ENCODE measurements around the gene UPF1. TPM values are rescaled to one million over a fixed set of nuclear protein-coding genes. Genes with fewer than 3 reads are reported as not detected.
A peak's percentile ranks its signal among the peaks of the same experiment; 100 is the strongest.

The UPF1 gene
- total and polyA plus RNA-seq, 2 of the 13 experiments (the other 11 are each of a cell fraction or from before 2014, with no cell fraction given) = 16.9 to 41.8 TPM

GRCh38 chr19:18895038-18895823 is 63.5 kb downstream of the UPF1 start:
- DNase-seq (ENCODE audit: low spot score) = peak; percentile 79
- intact Hi-C loops (cut with micrococcal nuclease; ENCODE audit: unreplicated experiment) = loop anchor here (1.0 kb wide), 1 partner anchor 91 kb away; no protein-coding TSS in a partner anchor
- H3K27ac ChIP-seq (ENCODE audit: extremely low read length, insufficient read depth, low read length) = no peak overlapping the region
- FAIRE-seq = peak; percentile 39
- H3K4me3 ChIP-seq (replicated peaks in 1 of 3; ENCODE audit: insufficient read depth in 1 of 3, low read depth in 2 of 3, low read length in 3 of 3) = peak overlapping the region; percentile 46 to 75 (median 70); a peak in 5 of 6 replicates
- no peaks in the 10 kb centered on the region for H4K20me1 ChIP-seq (ENCODE audit: insufficient read depth, low read length)
- no peaks in the 10 kb centered on the region; a peak in 1 of 5 replicates for H3K27me3 ChIP-seq (ENCODE audit: control insufficient read depth in 1 of 2, insufficient read depth in 2 of 2, low read length in 2 of 2)
- in situ Hi-C loops (cut with HindIII; ENCODE audit: extremely low pct_ligation_motif_present, low pct_unique_long_range_greater_than_20kb) = loop anchor here (10.0 kb wide), 1 partner anchor 90 kb away; no protein-coding TSS in a partner anchor
- H3K9me3 ChIP-seq (ENCODE audit: low read length) = no peaks in the 10 kb centered on the region
- peaks cover 1 to 2% of the 10 kb centered on the region in 2 experiments; a peak in 2 of 5 replicates for H3K36me3 ChIP-seq (replicated peaks in 1 of 2; ENCODE audit: control insufficient read depth in 1 of 2, insufficient read depth in 2 of 2, low read length in 2 of 2)
- peak; percentile 91 for ATAC-seq
- ChIA-PET POLR2A (interaction anchor here (0.7 to 2.5 kb wide), 3 partner anchors 13 to 92 kb away, joined by 3 to 11 read pairs (median 7); partner anchors contain the start of genes COPE and DDX49), CTCF (ENCODE audit: low intra/inter-chr PET ratio, low total read pairs) (interaction anchor here (0.9 to 2.4 kb wide), 2 partner anchors 90 to 92 kb away, joined by 3 to 24 read pairs; no protein-coding TSS in a partner anchor)
- H3K4me2 ChIP-seq (ENCODE audit: low read depth, low read length) = peak overlapping the region; percentile 81
- H3K79me2 ChIP-seq (ENCODE audit: insufficient read depth, low read length) = no peaks in the 10 kb centered on the region
- 0% methylated on average over 7 of the region's 72 CpGs for WGBS (ENCODE audit: low lambda C conversion rate)
- no peak overlapping the region for H2AFZ ChIP-seq (ENCODE audit: low read length)
- no TSS peak for BruUV-seq (replicated peaks)
- peaks cover 23% of the 10 kb centered on the region for H3K4me1 ChIP-seq (ENCODE audit: insufficient read depth, low read length)
- peak overlapping the region; percentile 48 for H3K9ac ChIP-seq (ENCODE audit: insufficient read depth, low read depth, low read length)
- TF ChIP-seq ZNF441 (CRISPR knock-in tag; IDR thresholded peaks at IDR 0.05; ENCODE audit: borderline replicate concordance) (no peak), ZNF816 (CRISPR knock-in tag; IDR thresholded peaks at IDR 0.05; ENCODE audit: borderline replicate concordance) (no peak), SAP130 (CRISPR knock-in tag; IDR thresholded peaks at IDR 0.05; ENCODE audit: low read depth) (peak; percentile 78), HDAC1 (CRISPR knock-in tag; IDR thresholded peaks at IDR 0.05) (peak; percentile 70), PCBP2 (optimal IDR thresholded peaks at IDR 0.05; ENCODE audit: low read depth, low read length, poor library complexity, severe bottlenecking) (no peak), KLF16 (CRISPR knock-in tag; IDR thresholded peaks at IDR 0.05) (0 out of 4 replicates have a peak, but pooled peaks of 1 of the 2 experiments have one; percentile 50)
- TF ChIP-seq, protein P1, sequence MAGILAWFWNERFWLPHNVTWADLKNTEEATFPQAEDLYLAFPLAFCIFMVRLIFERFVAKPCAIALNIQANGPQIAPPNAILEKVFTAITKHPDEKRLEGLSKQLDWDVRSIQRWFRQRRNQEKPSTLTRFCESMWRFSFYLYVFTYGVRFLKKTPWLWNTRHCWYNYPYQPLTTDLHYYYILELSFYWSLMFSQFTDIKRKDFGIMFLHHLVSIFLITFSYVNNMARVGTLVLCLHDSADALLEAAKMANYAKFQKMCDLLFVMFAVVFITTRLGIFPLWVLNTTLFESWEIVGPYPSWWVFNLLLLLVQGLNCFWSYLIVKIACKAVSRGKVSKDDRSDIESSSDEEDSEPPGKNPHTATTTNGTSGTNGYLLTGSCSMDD (CRISPR knock-in tag; IDR thresholded peaks at IDR 0.05) = no peak
- TF ChIP-seq, protein P2, sequence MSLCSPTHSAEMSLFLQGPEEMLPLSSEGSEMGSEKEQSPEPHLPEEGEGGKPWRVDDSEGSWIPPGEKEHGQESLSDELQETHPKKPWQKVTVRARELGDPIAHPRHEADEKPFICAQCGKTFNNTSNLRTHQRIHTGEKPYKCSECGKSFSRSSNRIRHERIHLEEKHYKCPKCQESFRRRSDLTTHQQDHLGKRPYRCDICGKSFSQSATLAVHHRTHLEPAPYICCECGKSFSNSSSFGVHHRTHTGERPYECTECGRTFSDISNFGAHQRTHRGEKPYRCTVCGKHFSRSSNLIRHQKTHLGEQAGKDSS (CRISPR knock-in tag; IDR thresholded peaks at IDR 0.05; ENCODE audit: borderline replicate concordance, low read depth) = peak; percentile 73; the same call in 1 of the 2 replicates
- TF ChIP-seq, protein P3, sequence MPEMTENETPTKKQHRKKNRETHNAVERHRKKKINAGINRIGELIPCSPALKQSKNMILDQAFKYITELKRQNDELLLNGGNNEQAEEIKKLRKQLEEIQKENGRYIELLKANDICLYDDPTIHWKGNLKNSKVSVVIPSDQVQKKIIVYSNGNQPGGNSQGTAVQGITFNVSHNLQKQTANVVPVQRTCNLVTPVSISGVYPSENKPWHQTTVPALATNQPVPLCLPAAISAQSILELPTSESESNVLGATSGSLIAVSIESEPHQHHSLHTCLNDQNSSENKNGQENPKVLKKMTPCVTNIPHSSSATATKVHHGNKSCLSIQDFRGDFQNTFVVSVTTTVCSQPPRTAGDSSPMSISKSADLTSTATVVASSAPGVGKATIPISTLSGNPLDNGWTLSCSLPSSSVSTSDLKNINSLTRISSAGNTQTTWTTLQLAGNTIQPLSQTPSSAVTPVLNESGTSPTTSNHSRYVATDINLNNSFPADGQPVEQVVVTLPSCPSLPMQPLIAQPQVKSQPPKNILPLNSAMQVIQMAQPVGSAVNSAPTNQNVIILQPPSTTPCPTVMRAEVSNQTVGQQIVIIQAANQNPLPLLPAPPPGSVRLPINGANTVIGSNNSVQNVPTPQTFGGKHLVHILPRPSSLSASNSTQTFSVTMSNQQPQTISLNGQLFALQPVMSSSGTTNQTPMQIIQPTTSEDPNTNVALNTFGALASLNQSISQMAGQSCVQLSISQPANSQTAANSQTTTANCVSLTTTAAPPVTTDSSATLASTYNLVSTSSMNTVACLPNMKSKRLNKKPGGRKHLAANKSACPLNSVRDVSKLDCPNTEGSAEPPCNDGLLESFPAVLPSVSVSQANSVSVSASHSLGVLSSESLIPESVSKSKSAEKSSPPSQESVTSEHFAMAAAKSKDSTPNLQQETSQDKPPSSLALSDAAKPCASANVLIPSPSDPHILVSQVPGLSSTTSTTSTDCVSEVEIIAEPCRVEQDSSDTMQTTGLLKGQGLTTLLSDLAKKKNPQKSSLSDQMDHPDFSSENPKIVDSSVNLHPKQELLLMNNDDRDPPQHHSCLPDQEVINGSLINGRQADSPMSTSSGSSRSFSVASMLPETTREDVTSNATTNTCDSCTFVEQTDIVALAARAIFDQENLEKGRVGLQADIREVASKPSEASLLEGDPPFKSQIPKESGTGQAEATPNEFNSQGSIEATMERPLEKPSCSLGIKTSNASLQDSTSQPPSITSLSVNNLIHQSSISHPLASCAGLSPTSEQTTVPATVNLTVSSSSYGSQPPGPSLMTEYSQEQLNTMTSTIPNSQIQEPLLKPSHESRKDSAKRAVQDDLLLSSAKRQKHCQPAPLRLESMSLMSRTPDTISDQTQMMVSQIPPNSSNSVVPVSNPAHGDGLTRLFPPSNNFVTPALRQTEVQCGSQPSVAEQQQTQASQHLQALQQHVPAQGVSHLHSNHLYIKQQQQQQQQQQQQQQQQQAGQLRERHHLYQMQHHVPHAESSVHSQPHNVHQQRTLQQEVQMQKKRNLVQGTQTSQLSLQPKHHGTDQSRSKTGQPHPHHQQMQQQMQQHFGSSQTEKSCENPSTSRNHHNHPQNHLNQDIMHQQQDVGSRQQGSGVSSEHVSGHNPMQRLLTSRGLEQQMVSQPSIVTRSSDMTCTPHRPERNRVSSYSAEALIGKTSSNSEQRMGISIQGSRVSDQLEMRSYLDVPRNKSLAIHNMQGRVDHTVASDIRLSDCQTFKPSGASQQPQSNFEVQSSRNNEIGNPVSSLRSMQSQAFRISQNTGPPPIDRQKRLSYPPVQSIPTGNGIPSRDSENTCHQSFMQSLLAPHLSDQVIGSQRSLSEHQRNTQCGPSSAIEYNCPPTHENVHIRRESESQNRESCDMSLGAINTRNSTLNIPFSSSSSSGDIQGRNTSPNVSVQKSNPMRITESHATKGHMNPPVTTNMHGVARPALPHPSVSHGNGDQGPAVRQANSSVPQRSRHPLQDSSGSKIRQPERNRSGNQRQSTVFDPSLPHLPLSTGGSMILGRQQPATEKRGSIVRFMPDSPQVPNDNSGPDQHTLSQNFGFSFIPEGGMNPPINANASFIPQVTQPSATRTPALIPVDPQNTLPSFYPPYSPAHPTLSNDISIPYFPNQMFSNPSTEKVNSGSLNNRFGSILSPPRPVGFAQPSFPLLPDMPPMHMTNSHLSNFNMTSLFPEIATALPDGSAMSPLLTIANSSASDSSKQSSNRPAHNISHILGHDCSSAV (CRISPR knock-in tag; IDR thresholded peaks at IDR 0.05; ENCODE audit: borderline replicate concordance) = no peak

Measured in HepG2 (cell line).